Spinal cord (tissue), 10 donors: ENCODE results near the gene IQGAP2. TPM values are rescaled to one million over a fixed set of nuclear protein-coding genes. Genes with fewer than 3 reads are reported as not detected.

ENCODE experiments used
- DNase-seq, 6 donors: peaks; one replicate each; pipeline versions ENCODE4 v3.0.0 to v3.0.0-alpha.2; 2013 to 2015; ENCODE audit warnings: low spot score in 6 of 6, low read depth in 4 of 6
- H3K27ac ChIP-seq: one replicate; pipeline ENCODE4 v1.5.1; 2013; ENCODE audit warnings: low read depth, low read length, control low read depth
- H3K27me3 ChIP-seq: one replicate; pipeline ENCODE4 v1.6.1; 2013; ENCODE audit warnings: low read length; ENCODE audit not compliant: control insufficient read depth, insufficient read depth
- H3K36me3 ChIP-seq: one replicate; pipeline ENCODE4 v1.6.1; 2013; ENCODE audit warnings: low read length; ENCODE audit not compliant: control insufficient read depth, insufficient read depth
- H3K4me1 ChIP-seq: one replicate; pipeline ENCODE4 v1.6.1; 2013; ENCODE audit warnings: low read length; ENCODE audit not compliant: control insufficient read depth, insufficient read depth
- H3K4me3 ChIP-seq: one replicate; pipeline ENCODE4 v1.5.1; 2013; ENCODE audit warnings: low read depth, low read length, control low read depth
- H3K9me3 ChIP-seq: one replicate; pipeline ENCODE4 v1.6.1; 2013; ENCODE audit warnings: low read length; ENCODE audit not compliant: control insufficient read depth, insufficient read depth
- WGBS: methylation state at CpG from one replicate; pipeline ENCODE4 v1.1.5; 2013; ENCODE audit warnings: missing lambda C conversion rate; ENCODE audit not compliant: insufficient coverage; 5-methylcytosine and 5-hydroxymethylcytosine counted together
- polyA plus RNA-seq, 2 donors: library from polyadenylated mRNA; unstranded; fragments of 120-200 nt; gene quantifications; one replicate each; pipeline ENCODE4 v1.2.1, GENCODE V29; 2013; ENCODE audit not compliant: insufficient read length in 2 of 2
- total RNA-seq, 2 donors: library from RNA; depleted of rRNA in 1 of 2; stranded (reverse); fragments of 120-200 nt in 1 of 2; fragments of >200 nt in 1 of 2; gene quantifications; one replicate each; pipeline versions ENCODE4 v1.2.3 to v1.2.4, GENCODE V29; 2013 to 2014
- donor health status: healthy.

IQGAP2 gene
- total and polyA plus RNA-seq, 4 donors = 10.5 to 21.6 (median 15.1) TPM

DNA sequence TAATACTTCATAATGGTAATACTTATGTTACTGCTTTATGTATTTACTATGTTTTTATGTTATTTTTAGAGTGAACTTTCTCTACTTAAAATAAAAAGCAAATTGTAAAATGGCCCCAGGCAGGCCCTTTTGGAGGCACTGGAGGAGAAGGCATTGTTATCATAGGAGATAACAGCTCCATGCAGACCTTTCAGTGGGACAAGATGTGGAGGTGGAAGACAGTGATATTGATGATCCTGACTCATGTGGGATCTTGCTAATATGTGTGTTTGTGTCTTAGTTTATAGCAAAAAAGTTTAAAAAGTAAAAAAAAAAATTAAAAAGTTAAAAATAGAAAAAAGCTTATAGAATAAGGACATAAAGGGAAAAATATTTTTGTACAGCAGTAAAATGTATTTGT is 74.5 kb downstream of the IQGAP2 start:
- Histone ChIP-seq H3K27me3 (no peaks in the 10 kb centered on the region), H3K4me3 (no peak overlapping the region), H3K36me3 (no peaks in the 10 kb centered on the region), H3K4me1 (peaks cover 5% of the 10 kb centered on the region), H3K9me3 (no peaks in the 10 kb centered on the region), H3K27ac (no peak overlapping the region)
- DNase-seq = no peak

DNA sequence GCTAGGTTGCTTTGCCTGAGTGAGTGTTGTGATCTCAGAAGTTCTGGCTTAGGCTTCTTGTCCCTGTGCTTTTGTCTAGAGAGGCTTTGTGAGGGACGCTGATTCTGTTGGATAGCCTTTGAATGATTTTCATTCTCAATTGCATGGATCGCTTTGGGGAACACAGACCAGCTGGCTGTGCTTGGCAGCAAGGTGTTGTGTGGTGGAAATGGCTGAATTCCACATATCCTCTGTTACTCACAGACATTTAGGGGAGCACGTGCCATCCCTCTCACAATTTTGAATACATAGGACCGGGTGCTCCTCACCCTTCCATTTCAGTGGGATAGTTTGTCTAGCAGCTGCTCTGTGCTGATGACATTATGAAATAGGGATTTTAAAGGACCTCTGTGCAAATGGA is 76.2 kb downstream of the IQGAP2 start:
- WGBS = no CpG with 5 or more reads among the region's 4 CpGs
- DNase-seq = peak in 2 of 6 donors; percentile 61 to 63
- Histone ChIP-seq H3K9me3 (no peaks in the 10 kb centered on the region), H3K36me3 (no peaks in the 10 kb centered on the region), H3K27me3 (no peaks in the 10 kb centered on the region), H3K4me1 (peaks cover 5% of the 10 kb centered on the region), H3K27ac (no peak overlapping the region), H3K4me3 (no peak overlapping the region)

DNA sequence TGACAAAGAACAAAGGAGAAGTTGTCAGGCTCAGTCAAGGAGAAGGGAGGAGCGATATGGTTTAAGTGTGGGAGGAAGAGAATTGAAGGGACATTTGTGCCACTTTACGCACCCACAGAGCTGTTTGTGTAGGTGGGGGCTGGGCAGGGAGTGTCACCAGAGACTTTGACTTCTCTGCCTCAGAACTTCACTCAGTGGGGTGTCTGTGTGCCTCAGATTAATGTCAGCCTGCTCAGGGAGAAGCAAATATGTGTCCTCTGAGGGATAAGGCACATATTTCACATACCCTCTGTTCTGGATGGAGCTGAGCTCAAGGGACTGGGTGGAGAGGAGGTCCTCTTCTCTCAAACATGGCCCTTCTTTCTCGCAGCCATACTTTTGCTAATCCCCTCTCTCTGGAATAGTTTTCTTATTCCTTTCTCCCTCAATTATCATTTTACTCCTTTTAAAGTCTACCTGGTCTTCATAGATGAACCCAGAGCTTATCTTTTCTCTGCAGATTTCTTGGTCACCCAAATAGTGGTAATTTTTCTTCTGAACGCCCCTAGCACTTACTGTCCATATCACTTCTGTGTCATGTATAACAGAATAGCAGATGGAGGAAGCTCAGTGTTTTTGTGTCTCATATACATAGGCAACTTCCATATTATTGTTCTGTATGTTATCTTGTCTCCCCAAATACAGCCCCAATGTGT is 77.0 kb downstream of the IQGAP2 start:
- DNase-seq = no peak
- WGBS = 13% methylated on average over 1 of the region's 4 CpGs
- no peaks in the 10 kb centered on the region for H3K27me3 ChIP-seq
- no peak overlapping the region for H3K4me3 ChIP-seq
- peaks cover 5% of the 10 kb centered on the region for H3K4me1 ChIP-seq
- H3K9me3 ChIP-seq = no peaks in the 10 kb centered on the region
- H3K27ac ChIP-seq = no peak overlapping the region
- H3K36me3 ChIP-seq = no peaks in the 10 kb centered on the region

DNA sequence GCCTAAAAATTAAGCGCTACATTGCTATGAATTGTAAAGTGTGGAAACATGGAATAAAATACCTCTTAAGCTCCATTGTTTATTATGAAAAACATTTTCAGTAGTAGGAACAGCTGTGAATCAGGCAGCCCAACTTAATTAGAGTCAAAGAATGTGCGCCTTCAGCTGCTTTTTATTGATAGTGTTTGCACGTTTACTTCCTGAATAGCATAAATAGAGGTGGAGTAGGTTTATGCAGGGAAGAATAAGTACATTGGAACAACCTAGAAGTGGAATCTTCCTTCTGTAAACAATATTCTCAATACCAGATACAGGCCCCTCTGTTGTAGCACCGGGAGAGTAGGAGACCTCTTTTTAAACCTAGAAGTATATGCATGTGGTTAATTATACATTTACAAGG is 79.9 kb downstream of the IQGAP2 start:
- Histone ChIP-seq H3K9me3 (no peaks in the 10 kb centered on the region), H3K27ac (no peak overlapping the region), H3K36me3 (no peaks in the 10 kb centered on the region), H3K4me1 (peaks cover 5% of the 10 kb centered on the region), H3K4me3 (no peak overlapping the region), H3K27me3 (no peaks in the 10 kb centered on the region)
- DNase-seq = peak in 1 of 6 donors; percentile 48
- WGBS = no CpG with 5 or more reads among the region's 4 CpGs

DNA sequence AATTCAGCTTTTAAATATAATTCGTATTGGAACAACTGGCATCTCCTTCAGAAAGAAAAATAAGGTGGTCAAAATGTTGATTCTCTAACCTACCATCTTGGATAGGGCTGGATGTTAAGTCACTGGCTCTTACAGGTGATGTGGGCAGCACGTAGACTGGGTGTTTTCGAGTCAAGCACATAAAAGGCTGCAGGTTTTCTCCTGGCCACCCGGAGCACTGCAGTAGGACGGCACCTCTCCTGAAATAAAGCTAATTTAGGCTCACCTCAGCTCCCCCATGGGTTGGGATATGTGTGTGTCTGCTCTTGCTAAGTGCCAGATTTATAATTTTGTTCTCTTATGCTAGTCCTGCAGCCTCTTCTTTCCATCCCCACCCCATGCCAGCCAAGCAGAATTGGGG is 80.3 kb downstream of the IQGAP2 start:
- WGBS = 83% methylated on average over 2 of the region's 5 CpGs
- H3K4me1 ChIP-seq = peaks cover 5% of the 10 kb centered on the region
- no peak for DNase-seq
- no peaks in the 10 kb centered on the region for H3K9me3 ChIP-seq
- no peaks in the 10 kb centered on the region for H3K36me3 ChIP-seq
- no peak overlapping the region for H3K4me3 ChIP-seq
- no peak overlapping the region for H3K27ac ChIP-seq
- no peaks in the 10 kb centered on the region for H3K27me3 ChIP-seq

DNA sequence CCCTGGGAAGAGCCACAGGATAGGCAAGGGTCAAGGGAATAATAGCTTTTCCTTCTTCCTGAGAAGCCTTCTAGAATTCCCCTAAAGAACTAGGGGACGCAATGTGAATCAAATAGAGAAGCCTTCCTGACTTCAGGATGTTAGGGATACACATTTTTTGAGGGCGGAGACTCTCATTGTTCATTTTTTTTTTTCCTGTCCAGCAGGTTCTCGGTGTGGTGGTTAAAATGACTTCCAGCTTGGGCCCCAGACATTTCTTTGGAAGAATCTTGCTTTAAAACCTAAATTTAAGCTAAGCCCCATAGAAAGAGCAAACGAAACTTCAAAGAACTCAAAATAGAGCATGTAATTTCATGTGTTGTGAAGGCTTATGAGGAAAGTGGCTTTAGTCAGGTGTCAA is 80.8 kb downstream of the IQGAP2 start:
- no peaks in the 10 kb centered on the region for H3K9me3 ChIP-seq
- H3K4me3 ChIP-seq = no peak overlapping the region
- no peak overlapping the region for H3K27ac ChIP-seq
- peaks cover 5% of the 10 kb centered on the region for H3K4me1 ChIP-seq
- no peak for DNase-seq
- H3K36me3 ChIP-seq = no peaks in the 10 kb centered on the region
- H3K27me3 ChIP-seq = no peaks in the 10 kb centered on the region
- WGBS = no CpG with 5 or more reads among the region's 4 CpGs

DNA sequence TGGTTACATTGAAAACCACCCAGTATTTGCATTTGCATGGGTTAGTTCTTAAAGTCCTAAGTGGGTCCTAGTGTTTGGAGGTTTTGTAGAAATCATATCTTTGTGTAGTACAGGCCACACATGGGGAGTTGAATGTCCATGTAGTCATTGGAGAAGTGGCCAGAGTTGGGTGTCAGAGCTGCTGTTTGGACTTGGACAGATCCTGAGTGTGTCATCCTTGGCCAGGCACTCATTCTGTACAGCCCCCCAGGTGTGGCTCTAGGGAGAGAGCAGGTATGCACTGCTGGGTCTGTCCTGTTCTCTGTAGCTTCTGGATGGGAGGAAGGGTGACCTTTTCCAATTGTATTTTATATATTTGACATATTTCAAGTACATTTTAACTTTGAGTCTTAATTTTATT is 82.4 kb downstream of the IQGAP2 start:
- Histone ChIP-seq H3K36me3 (no peaks in the 10 kb centered on the region), H3K27me3 (no peaks in the 10 kb centered on the region), H3K4me1 (no peaks in the 10 kb centered on the region), H3K4me3 (no peak overlapping the region), H3K27ac (no peak overlapping the region), H3K9me3 (no peaks in the 10 kb centered on the region)
- DNase-seq = no peak

DNA sequence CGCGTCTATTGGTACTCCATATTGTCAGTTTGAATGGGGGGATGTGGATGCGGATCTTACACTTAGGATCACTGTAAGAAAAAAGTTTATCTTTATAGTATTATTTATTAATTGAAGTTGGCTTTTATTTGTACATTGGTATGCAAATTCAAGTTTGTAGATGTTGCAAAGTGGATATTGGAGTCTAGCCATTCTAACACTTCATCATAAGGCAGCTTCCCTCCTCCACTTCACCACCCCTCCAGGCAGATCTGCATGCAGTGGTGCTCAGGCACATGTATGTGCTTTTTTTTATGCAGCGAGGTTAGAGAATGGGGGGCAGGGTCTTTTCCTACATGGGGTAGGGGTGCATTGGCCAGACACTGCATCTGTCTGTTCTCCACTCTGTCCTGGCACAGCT is 84.3 kb downstream of the IQGAP2 start:
- Histone ChIP-seq H3K9me3 (no peaks in the 10 kb centered on the region), H3K27me3 (no peaks in the 10 kb centered on the region), H3K36me3 (no peaks in the 10 kb centered on the region), H3K4me3 (no peak overlapping the region), H3K27ac (no peak overlapping the region), H3K4me1 (no peaks in the 10 kb centered on the region)
- WGBS = 100% methylated on average over 1 of the region's 4 CpGs
- no peak for DNase-seq

DNA sequence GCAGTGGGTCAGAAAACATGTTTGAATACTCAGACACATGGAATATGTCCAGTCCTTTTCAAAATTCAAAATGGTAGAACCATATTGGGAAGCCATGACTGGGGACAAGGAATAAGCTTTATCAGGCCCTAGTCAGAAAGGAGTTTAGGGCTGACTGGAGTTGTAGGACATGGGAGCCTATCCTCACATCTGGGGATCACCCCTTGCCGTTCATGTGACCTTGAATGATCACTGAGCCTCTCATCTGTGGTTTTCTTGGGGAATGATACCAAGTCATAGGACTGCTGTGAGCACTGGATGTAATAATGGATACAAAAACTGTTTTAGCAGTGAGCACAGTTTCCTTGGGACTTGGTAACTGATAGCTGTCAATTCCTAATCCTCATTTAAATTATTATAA is 84.7 kb downstream of the IQGAP2 start:
- WGBS = no CpG with 5 or more reads among the region's 1 CpG
- Histone ChIP-seq H3K36me3 (no peaks in the 10 kb centered on the region), H3K4me3 (no peak overlapping the region), H3K9me3 (no peaks in the 10 kb centered on the region), H3K27me3 (no peaks in the 10 kb centered on the region), H3K4me1 (no peaks in the 10 kb centered on the region), H3K27ac (no peak overlapping the region)
- no peak for DNase-seq

DNA sequence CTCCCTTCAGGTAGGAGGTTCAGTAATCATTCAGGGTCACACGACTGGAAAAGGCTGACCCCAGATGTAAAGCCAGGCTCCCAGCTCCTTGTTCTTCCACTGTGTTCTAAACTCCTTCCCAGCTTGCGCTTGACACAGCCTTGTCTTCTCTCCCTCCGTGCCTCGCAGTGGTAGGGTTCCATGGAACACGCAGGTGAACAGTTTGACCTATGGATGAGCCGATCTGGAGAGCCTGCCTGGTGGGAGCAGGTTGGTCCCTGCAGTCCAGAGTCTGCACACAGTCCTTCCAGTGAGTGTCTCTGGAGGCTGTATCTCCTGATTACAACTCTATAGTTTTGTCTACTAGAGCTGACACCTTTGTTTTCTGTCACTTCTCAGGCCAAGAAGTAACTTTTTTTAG is 85.9 kb downstream of the IQGAP2 start:
- Histone ChIP-seq H3K4me3 (no peak overlapping the region), H3K36me3 (no peaks in the 10 kb centered on the region), H3K27ac (no peak overlapping the region), H3K27me3 (no peaks in the 10 kb centered on the region), H3K4me1 (no peaks in the 10 kb centered on the region), H3K9me3 (no peaks in the 10 kb centered on the region)
- DNase-seq = no peak
- 75% methylated on average over 6 of the region's 6 CpGs for WGBS
